AG09319 (cell line): Measurements from ENCODE around the gene LRFN5.
"Not testable (repeated sequence)": the region's sequence is repeated elsewhere in the genome, so short reads cannot be mapped to it uniquely, and the experiment has no call there.

ENCODE experiments used
- DNase-seq: peaks from one replicate; pipeline ENCODE4 v3.0.0-alpha.2; 2010; ENCODE audit warnings: low read depth; ENCODE audit errors: extremely low read depth
- CTCF ChIP-seq: IDR thresholded peaks from 2 replicates; pipeline ENCODE4 v1.5.1; 2011; ENCODE audit warnings: low read depth, mild to moderate bottlenecking, inconsistent platforms, low read length, moderate library complexity

Gene LRFN5

DNA sequence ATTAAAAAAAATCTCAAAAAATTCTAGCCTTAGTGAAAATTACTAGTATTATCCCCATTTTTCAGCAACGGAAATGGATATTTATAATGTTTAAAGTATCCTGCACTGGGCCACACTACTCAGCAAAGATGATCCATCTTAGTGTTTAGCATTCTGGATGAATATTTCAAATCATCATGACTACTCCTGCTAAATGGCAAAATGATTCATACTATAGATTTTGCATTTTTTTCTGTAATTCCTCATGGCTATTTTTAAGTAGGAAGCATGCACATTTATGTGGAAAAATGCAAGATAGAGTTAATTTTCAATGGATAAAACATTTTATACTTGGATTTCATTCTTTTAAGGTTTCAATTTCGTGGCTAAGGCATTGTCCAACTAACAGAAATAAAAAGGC, 59.6 kb downstream of the LRFN5 start:
- no peak for TF ChIP-seq CTCF
- no peak for DNase-seq

DNA sequence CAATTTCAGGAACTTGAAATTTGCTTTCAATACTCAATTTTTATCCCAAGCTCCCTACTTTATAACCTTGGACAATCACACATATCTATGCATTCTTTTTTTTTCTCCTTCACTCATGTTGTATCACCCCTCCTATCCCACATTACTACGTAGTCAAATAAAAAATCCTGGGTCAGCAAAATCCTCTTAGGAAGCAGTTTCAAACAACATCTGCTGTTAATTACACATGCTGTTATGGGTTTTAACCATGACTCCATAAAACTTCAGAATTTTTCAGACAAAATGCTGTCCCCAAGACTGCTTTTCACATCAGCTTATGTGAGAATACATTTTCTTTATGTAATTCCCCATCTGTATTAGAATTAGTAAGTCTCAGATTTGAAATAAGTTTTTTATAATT, 61.7 kb downstream of the LRFN5 start:
- DNase-seq, result no peak
- no peak for TF ChIP-seq CTCF

GRCh38 chr14:41673601-41674000, 66.9 kb downstream of the LRFN5 start:
- not testable (repeated sequence) for DNase-seq

GRCh38 chr14:41674511-41674971, 67.9 kb downstream of the LRFN5 start:
- not testable (repeated sequence) for DNase-seq

DNA sequence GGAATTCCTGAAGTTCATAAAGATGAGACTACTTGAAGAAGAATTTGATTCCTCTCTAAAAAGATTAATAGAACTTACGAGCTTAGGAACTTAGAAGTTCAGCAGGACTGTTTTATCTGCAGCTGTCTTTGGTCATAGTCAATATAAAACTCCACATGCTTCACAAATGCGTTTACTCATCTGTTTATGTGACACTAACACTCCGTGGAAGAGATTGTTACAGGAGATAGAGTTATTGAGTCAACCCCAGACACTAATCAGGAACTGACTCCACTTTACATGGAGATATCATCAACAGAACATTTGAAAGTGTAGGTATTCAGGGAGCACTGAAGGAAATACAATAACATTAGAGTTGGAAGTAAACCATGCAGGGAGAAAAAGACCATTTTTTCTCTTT, 92.8 kb downstream of the LRFN5 start:
- DNase-seq, result no peak
- no peak for TF ChIP-seq CTCF

DNA sequence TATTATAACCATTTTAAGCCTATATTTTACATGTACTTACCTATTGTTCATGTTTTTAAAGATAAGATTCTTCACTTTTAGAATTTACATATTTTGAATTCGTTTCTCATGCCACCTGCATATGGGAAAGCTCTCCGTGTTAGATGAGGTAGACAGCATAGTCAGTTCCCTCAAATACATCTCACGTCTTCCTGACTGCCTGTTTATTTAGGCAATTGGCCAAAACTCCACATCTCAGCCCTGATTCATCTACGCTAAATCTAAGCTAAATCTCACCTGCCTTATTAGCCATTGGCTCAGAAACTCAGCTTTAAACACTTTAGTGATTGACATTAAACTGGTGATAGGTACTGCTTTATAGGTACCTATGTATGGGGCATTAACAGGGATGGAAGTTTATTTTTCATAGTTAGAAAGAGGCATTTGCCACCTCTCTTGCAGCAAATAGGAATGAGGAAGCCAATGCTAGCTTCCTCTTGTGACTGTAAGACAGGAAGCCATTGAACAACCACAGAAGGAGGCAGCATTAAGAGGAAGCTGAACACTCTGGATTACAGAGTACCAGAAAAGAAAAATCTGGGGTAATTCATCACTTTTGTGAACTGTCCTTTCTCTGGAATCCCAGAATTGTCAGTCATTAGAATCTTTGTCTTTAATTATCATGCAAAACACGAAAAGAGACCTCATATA, 111.9 kb downstream of the LRFN5 start:
- no peak for TF ChIP-seq CTCF
- no peak for DNase-seq

GRCh38 chr14:41739203-41739602, 132.5 kb downstream of the LRFN5 start:
- TF ChIP-seq CTCF, result no peak
- no peak for DNase-seq

DNA sequence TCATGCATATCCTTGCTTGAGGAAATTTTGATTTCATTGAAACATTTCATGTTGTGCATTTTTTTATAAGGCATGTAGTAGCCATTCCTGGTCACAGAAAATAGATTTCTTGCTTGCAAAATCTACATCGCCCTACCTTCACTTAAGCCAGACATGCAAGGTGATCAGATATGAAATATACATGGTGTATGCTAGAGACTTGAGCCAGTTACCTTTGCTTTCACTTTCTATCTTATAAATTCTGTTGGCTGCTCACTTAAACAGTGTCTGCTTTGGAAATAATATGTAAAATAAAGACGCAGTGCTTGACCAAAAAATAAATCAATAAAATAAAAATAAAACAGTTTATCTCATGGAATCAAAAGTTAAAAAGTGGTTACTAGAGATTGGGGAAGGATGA, 136.5 kb downstream of the LRFN5 start:
- no peak for TF ChIP-seq CTCF
- no peak for DNase-seq

- no peak for DNase-seq
- TF ChIP-seq CTCF, result no peak
These were observed 142.8 kb downstream of the LRFN5 start for GRCh38 chr14:41749429-41749828.
